Colonic mucosa (tissue), 4 donors: ENCODE measurements around the gene EPB41L4A. TPM values are rescaled to one million over a fixed set of nuclear protein-coding genes. Genes with fewer than 3 reads are reported as not detected.

Experiments used
- DNase-seq: peaks from one replicate; pipeline ENCODE4 v3.0.0-alpha.2; 2020
- H3K27ac ChIP-seq: fragments of 200-600 bp; one replicate; pipeline ENCODE4 v1.8.0; 2021
- H3K27me3 ChIP-seq: fragments of 200-600 bp; one replicate; pipeline ENCODE4 v1.8.0; 2021
- H3K36me3 ChIP-seq: fragments of 200-600 bp; one replicate; pipeline ENCODE4 v1.8.0; 2021
- H3K4me1 ChIP-seq: fragments of 200-600 bp; one replicate; pipeline ENCODE4 v1.8.0; 2021; ENCODE audit warnings: mild to moderate bottlenecking
- H3K4me3 ChIP-seq: fragments of 200-600 bp; one replicate; pipeline ENCODE4 v1.8.0; 2021
- H3K9ac ChIP-seq, 2 donors: one replicate each; pipeline ENCODE4 v1.7.0; 2013; ENCODE audit warnings: control low read depth in 2 of 2, low read depth in 2 of 2, low read length in 2 of 2
- H3K9me3 ChIP-seq: fragments of 200-600 bp; one replicate; pipeline ENCODE4 v1.8.0; 2021
- intact Hi-C: fragments of 100-400 bp; cut with DNase I; formaldehyde crosslinking; loops from one replicate; pipeline ENCODE4 v1.14.1; 2022
- total RNA-seq, 2 donors: library from RNA; stranded (reverse); fragmentation: NEBNext Ultra II Directional in 1 of 2; extraction: Animal tissue kit (Norgen Biotek cat#: 25700) in 1 of 2; gene quantifications; one replicate each; pipeline ENCODE4 v1.2.1, GENCODE V29; 2021
- TF ChIP-seq, protein P1 (sequence below): fragments of 200-600 bp; IDR thresholded peaks from one replicate; pipeline ENCODE4 v1.8.0; 2022; ENCODE audit warnings: antibody characterized with exemption, mild to moderate bottlenecking
- donor health status: healthy.
- donor health status: DM: no; HTN: no; CAD: no.
- donor health status: DM: no; HTN: no; CAD: no.

The EPB41L4A gene
- total RNA-seq, 2 donors from 2014 or later = 10.1 to 18.0 TPM

DNA sequence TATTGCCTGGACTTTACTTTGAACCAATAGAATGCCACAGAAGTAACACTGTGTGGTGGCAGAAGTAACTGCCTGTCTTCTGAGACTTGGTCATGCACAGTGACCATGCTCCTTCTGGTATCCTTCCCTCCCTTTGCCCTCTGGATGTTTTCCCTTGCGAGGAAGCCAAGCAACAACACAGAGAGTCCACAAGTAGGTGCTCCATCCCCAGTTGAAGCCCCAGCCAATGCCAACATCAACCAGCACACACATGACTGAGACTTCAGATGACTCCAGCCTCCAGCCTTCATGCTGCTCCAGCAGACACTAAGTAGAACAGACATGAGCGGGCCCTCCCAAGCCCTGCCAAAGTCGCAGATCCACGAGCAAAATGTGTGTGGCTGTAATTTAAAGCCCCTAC, 129.6 kb downstream of the EPB41L4A start:
- Histone ChIP-seq H3K36me3 (no peaks in the 10 kb centered on the region), H3K27ac (no peak overlapping the region), H3K9me3 (no peaks in the 10 kb centered on the region), H3K9ac (no peak overlapping the region), H3K27me3 (no peaks in the 10 kb centered on the region), H3K4me3 (no peak overlapping the region), H3K4me1 (no peaks in the 10 kb centered on the region)
- DNase-seq = no peak
- intact Hi-C loops = no loop called here
- TF ChIP-seq, protein P1, sequence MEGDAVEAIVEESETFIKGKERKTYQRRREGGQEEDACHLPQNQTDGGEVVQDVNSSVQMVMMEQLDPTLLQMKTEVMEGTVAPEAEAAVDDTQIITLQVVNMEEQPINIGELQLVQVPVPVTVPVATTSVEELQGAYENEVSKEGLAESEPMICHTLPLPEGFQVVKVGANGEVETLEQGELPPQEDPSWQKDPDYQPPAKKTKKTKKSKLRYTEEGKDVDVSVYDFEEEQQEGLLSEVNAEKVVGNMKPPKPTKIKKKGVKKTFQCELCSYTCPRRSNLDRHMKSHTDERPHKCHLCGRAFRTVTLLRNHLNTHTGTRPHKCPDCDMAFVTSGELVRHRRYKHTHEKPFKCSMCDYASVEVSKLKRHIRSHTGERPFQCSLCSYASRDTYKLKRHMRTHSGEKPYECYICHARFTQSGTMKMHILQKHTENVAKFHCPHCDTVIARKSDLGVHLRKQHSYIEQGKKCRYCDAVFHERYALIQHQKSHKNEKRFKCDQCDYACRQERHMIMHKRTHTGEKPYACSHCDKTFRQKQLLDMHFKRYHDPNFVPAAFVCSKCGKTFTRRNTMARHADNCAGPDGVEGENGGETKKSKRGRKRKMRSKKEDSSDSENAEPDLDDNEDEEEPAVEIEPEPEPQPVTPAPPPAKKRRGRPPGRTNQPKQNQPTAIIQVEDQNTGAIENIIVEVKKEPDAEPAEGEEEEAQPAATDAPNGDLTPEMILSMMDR = no peak

DNA sequence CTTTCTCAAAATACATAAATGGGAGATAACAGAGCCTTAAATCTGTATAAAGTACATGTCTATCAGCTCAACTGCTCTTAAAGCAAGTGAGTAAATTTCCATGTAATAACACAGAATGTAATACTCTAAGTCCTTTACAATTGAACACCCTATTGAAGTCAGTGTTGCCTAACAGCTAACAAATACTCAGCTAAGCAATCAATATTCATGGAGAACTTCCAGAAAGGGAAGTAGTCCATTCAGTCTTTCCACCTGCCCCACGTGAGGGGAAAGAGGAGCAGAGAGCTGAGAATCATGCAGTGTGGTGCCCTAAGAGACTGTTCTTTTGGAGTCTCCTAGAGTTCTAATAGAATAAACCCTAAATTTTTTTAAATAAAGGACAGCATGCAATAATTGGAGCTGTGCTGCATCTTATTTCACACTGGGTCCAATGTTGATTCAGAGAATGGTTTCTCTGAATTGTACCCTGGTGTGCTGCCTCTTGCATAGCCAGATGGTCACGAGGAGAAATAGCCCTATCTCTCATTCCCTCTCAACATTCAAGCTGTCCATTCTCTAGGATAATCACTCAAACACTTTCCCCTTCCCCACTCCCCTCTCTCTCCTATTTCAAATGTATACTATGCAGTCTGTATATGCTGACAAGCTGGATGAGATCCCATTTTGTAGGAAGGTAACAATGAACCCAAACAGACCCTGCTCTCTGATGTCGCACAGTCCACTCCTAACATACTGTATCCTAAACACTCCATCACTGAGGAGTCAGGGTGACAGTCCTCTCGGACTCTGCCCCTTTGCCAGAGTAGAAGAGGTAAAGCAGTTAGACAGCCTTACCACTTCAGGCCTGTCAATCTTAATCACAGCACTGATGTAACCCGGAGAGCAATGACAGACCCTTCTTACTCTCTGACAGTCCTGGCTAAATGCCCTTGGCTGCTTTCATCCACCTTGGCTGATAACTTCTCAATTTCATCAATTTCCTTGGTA, 134.8 kb downstream of the EPB41L4A start:
- H3K36me3 ChIP-seq = no peaks in the 10 kb centered on the region
- H3K27ac ChIP-seq = no peak overlapping the region
- no peaks in the 10 kb centered on the region for H3K4me1 ChIP-seq
- H3K9ac ChIP-seq = no peak overlapping the region
- H3K27me3 ChIP-seq = no peaks in the 10 kb centered on the region
- intact Hi-C loops = no loop called here
- H3K9me3 ChIP-seq = no peaks in the 10 kb centered on the region
- no peak overlapping the region for H3K4me3 ChIP-seq
- DNase-seq = no peak
- TF ChIP-seq, protein P1 = no peak

DNA sequence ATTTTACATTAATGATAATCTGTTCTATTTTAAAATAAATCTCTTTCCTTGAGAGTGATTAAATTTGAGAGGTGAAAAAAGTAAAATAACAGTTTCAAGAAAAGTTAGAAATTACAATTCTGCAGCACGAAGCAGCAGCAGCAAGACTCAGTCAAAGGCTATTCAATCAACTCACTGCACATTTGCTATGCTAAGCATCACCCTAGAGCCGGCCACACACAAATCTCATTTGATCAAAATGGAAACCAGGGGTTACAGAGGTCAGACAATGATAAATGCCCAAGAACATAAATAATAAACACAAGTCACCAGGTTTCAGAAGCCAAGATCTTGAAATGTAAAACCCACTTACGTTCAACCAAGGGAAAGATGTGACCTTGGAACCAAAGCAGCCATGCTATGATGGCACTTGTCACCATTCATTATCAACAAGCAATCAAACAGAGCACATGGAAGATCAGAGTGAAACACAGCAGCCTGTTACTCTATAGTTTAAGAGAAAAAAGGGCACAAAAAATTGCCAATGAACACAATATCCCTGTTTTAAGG, 136.0 kb downstream of the EPB41L4A start:
- intact Hi-C loops = no loop called here
- no peak overlapping the region for H3K9ac ChIP-seq
- no peak for DNase-seq
- H3K27ac ChIP-seq = no peak overlapping the region
- no peaks in the 10 kb centered on the region for H3K9me3 ChIP-seq
- no peaks in the 10 kb centered on the region for H3K36me3 ChIP-seq
- H3K27me3 ChIP-seq = no peaks in the 10 kb centered on the region
- no peak overlapping the region for H3K4me3 ChIP-seq
- TF ChIP-seq, protein P1 = no peak
- no peaks in the 10 kb centered on the region for H3K4me1 ChIP-seq

DNA sequence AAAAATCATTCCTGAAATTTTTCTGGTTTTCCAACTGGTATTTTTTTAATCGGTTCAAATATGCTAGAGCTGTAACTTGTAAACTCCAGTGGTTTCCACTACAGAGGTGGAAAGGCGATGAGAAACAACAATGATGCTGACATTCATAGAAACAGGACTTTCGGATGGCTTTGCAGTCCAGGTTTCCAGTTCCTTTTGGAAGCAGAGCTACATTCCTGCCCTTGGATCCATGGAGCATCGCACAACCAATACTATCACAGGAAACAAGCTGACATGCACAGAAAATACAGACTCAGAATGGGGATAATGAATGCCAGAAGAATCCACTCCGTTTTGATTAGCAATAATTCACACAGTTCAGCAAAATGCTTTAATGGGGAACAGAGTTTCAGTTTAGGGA, 140.0 kb downstream of the EPB41L4A start:
- intact Hi-C loops = no loop called here
- Histone ChIP-seq H3K36me3 (no peaks in the 10 kb centered on the region), H3K9ac (no peak overlapping the region), H3K27ac (no peak overlapping the region), H3K4me3 (no peak overlapping the region), H3K9me3 (no peaks in the 10 kb centered on the region), H3K27me3 (no peaks in the 10 kb centered on the region), H3K4me1 (no peaks in the 10 kb centered on the region)
- DNase-seq = no peak
- TF ChIP-seq, protein P1 = no peak

DNA sequence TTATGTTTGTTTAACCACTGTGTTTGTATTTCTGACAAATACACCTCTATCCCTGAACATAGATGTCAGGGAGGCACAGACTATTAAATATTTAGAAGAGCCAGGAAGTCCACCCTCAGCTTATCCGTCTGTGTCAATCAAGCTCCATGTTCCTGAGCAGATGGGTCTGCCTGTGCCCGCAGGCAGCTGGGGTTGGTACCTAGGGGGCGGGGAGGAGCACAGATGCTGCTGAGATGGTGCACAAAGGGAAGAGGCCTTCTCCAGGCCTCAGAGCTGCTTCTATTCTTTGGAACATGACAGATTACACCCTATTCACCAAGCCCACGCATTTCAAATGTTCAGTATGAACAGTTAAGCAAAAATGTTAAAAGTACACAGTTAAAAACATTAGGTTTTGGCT, 142.1 kb downstream of the EPB41L4A start:
- Histone ChIP-seq H3K27ac (no peak overlapping the region), H3K36me3 (no peaks in the 10 kb centered on the region), H3K4me1 (no peaks in the 10 kb centered on the region), H3K27me3 (no peaks in the 10 kb centered on the region), H3K4me3 (no peak overlapping the region), H3K9me3 (no peaks in the 10 kb centered on the region), H3K9ac (no peak overlapping the region)
- TF ChIP-seq, protein P1 = no peak
- intact Hi-C loops = no loop called here
- DNase-seq = no peak
